Hematopoietic multipotent progenitor cell treated with erythropoietin and hydrocortisone succinate and interleukin-3 and kit ligand, for 8 days (in vitro differentiated cells): ENCODE data around the gene ARHGAP23.
"Not testable (repeated sequence)": the region's sequence is repeated elsewhere in the genome, so short reads cannot be mapped to it uniquely, and the experiment has no call there.

Experiments
- DNase-seq: peaks from one replicate; pipeline ENCODE4 v3.0.0-alpha.2; 2015

ARHGAP23 gene

DNA sequence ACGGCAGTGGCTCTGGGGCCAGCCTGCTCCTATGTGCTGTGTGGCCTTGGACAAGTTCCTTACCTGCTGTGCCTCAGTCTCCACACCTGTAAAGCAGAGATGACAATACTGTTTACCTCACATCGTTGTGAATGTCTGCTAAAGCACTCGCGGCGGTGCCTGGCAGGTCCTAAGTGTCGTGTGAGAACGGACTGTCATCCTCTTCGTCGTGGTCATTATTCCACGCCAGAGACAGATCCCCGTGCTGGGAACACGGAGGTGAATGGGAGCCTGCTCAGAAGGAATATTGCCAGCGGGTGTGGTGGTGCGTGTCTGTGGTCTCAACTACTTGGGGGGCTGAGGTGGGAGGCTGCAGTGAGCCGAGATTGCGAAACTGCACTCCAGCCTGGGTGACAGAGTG lies 65.9 kb downstream of the ARHGAP23 start:
- not testable (repeated sequence) for DNase-seq

DNA sequence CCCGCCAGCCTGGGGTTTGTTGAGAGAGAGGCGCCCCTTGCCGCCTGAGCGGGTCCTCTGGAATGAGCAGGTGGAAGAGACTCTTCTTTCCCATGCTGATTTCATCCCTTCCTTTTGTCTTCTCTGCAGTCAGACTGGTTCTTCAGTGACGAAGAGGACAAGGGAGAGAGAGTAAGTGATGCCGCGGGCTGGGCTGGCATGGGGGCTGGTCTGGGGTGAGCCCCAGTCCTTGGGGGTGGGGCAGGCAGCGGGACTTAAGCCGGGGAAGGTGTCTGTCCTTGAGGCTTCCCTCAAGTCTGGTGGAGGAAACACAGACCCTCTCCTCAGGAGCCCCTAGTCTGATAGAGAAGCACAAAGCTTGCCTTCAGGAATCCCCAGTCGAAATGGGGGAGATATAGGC lies 69.4 kb downstream of the ARHGAP23 start:
- DNase-seq, result not testable (repeated sequence)

DNA sequence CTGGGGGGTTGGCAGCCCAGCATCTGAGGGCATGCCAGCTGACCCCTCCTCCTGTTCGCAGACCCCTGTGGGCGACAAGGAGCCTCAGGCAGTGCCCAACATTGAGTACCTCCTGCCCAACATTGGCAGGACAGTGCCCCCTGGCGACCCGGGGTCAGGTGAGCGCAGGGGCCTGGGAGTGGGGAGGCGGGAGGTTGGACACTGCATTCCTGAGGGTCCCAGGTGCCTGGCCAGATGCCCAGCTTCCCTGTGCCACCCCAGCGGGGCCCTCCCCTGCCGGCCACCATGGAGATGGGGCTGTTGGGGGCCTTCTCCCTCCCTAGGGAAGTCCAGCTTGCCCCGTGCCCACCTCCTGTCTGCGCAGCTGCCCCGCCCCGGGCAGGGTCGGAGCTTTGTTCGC lies 70.1 kb downstream of the ARHGAP23 start:
- DNase-seq, result no peak

DNA sequence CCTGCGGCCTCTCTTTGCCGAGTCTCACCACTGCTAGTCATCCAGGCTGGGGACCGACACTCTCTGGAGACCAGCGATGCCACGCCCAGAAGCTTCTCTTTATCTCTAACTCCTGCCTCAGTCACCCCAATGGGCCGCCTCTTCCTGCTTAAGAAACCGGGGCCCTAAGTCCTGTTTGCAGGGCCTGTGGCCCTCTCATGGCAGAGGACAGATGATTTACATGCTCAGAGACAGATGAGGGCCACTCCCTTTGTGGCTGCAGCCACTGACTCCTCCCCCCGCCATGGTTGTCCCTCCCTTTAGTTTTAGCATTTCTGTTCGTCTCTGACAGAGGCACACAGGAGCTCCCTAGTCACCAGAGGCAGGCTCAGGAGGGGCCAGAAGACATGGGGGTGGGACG lies 71.0 kb downstream of the ARHGAP23 start:
- DNase-seq, result not testable (repeated sequence)

DNA sequence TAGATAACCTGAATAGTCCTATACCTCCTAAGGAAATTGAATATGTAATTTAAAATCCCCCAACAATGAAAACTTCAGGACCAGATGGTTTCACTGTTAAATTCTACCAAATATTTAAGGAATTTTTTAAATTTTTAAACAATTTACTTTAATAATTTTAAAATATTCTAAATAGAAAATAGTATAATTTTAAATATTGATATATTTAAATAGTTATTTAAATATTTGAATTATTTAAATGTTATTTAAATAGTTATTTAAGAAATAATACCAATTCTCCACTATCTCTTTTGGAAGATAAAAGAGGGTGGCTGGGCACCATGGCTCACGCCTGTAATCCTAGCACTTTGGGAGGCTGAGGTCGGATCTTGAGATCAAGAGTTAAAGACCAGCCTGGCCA lies 73.5 kb downstream of the ARHGAP23 start:
- not testable (repeated sequence) for DNase-seq

DNA sequence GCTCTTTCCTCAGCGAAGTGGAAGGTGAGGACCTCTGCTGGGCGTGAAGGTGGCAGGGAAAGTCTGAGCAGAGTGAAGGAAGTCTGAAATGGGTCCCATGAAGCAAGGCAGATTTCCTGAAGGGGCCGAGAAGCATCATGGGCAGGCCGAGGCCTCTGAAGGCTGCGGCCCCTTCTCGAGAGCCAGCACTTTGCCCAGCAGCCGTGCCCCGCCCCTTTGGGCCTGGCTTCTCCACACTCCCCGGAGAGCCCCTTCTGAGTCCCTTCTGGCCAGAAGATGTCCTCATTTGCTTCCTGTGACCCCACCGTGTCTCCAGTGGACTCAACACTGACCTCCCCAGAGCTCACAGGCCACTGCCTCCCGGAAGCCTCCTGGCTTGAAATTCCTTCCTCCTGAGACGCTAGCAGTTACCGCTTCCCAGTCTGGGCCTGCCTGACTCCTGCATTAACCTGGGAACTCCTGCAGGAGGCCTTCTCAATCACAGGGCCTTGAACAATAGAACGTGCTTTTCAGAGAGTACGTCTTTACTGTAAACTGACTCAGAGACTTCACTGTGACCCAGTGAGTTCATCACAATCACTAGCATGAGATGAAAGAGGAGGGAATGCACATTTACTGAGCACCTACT lies 75.1 kb downstream of the ARHGAP23 start:
- DNase-seq, result not testable (repeated sequence)

DNA sequence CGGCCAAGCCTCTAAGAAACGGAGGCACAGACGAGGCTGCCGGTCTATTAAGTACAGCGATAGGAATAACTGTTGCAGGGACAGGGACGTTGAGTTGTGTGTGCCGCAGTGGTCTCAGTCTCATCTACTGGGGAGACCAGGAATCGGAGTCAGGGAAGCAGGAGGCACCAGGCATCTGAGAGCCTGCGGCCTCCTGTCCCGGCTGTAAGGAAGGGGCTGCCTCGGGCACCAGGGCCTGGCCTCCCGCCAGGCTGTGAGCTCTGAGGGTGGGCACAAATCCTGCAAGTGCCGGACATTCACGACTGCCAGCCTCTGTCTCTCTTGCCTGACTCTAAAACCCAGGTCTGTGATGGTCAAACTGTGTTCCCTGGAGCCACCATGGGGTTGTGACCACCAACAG lies 76.0 kb downstream of the ARHGAP23 start:
- no peak for DNase-seq

DNA sequence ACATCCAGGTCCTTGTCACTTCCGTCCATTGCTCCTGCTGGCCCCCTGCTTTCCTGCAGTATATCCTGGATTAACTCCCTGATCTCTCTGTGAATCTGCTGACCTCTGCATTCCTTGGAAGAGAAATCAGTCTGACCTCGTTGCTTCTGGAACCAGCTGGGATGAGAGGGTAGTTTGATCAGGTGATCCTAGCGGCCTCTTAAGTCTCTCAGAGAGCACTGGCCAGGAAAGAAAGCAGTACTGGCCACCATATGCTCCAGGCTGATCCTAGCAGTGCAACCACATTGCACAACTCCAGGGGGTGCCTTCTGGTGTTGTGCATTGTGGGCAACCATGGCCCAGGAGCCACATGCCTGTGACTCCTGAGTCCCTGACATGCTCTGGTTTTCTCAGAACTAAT lies 79.2 kb downstream of the ARHGAP23 start:
- DNase-seq, result no peak

DNA sequence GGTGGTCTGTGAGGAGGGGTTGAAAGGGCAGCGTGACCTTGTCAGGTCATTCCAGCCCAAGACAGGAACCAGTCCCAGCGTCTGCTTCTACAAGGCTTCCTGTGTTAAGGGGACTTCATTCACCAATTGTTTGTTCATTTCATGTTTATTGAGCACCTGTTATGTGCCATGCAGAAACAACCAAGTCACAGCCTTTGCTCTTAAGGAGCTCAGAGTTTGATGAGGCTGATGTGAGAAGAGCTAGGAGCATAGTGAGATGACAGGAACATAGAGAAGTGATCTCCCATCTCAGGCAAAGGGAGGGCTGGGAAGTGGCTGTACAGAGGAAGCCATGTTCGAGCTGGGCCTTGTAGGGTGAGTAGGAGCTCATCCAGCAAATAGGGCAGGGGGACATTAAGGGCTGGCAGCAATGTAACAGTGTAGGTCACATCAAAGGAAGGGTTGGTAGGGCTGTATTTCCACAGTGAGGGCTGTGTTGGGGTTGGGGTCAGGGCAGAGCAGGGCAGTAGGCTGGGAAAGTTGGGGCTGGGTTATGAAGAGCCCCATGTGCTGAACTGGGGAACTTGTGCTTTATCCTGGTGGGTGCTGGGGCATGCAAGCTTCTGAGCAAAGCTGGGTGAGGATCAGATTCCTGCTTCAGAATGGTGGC lies 79.8 kb downstream of the ARHGAP23 start:
- DNase-seq, result no peak

DNA sequence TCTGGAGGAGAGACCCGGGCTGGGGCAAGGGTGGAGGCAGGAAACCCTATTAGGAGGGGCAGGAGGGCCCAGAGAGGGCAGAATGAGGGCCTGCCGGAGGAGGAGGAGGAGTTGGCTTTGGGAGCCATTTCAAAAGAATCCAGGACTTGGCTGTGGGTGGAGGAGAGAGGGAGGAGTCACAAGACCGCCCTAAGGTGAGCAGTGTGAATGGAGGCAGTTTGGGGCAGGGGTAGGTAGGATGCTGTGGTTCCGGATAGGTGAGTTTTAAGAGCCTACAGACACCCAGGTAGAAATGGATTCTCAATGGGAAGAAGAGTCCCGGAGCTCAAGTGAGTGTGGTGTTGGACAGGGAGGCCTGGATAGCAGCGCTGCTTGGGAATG lies 80.3 kb downstream of the ARHGAP23 start:
- DNase-seq, result no peak

DNA sequence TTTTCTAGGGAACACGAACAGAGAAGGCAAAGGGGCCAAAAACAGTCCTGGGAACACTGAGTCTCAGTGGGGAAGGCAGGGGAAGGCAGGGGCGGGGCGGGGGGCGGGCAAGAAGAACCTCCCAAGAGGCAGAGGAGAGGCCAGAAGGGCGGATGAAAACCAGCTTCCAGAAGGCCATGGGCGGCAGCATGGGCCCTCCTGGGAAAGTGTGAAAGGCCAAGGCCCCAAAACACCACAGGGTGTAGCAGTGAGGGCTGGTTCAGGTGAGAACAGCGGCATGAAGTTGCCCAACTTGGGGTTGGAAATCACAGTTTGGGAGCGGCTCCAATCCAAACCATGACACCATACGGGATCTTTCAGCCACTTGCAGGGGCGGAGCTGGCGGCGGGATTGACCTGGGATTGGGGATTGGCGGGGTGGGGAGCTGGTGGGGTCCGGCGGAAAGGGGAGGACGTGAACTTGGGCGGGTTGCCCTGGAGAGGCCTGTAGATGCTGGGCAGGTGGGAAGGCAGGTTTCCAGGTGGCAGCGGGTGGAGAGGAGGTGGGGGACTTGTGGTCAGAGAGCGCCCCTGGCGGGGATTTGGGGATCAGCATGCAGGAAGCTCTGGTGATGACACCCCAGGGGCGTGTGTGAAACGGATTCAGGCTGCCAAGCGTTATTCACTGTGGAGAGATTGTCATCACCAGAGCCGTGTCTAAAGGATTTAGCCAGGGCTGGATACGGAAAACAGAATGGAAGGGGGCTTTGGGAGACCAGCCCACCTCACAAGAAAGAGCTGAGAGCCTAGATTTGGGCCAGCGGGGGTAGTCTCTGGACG lies 80.9 kb downstream of the ARHGAP23 start:
- DNase-seq, result peak; percentile 86

DNA sequence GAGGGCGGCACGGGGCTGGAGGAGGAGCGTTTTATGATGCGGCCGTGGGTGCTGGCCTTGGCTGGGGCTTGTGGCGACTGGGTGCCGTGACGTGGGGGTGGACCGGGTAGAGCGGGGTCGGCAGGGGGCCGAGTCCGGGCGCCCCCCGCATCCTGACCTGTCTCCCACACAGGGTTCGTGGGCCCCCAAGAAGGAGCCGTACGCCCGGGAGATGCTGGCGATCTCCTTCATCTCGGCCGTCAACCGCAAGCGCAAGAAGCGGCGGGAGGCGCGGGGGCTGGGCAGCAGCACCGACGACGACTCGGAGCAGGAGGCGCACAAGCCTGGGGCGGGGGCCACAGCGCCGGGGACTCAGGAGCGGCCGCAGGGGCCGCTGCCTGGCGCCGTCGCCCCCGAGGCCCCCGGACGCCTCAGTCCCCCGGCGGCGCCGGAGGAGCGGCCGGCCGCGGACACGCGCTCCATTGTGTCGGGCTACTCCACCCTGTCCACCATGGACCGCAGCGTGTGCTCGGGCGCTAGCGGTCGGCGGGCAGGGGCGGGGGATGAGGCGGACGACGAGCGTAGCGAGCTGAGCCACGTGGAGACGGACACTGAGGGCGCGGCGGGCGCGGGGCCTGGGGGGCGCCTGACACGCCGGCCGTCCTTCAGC lies 81.6 kb downstream of the ARHGAP23 start:
- no peak for DNase-seq

DNA sequence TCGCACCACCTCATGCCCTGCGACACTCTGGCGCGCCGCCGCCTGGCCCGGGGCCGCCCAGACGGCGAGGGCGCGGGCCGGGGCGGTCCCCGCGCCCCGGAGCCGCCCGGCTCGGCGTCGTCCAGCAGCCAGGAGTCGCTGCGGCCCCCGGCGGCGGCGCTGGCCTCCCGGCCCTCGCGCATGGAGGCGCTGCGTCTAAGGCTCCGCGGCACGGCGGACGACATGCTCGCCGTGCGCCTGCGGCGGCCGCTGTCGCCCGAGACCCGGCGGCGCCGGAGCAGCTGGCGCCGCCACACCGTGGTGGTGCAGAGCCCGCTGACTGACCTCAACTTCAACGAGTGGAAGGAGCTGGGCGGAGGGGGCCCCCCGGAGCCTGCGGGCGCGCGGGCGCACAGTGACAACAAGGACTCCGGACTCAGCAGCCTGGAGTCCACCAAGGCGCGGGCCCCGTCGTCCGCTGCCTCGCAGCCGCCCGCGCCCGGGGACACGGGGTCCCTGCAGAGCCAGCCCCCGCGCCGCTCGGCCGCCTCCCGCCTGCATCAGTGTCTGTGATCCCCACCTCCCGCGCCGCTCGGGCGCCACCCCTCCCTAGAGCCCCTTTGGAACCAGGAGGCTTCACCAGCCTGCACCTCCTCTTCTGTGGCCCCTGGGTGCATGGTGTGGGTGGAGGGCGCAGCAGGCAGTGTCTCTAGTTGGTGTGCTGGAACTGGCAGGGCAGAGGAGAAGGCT lies 82.3 kb downstream of the ARHGAP23 start:
- DNase-seq, result peak; percentile 37

DNA sequence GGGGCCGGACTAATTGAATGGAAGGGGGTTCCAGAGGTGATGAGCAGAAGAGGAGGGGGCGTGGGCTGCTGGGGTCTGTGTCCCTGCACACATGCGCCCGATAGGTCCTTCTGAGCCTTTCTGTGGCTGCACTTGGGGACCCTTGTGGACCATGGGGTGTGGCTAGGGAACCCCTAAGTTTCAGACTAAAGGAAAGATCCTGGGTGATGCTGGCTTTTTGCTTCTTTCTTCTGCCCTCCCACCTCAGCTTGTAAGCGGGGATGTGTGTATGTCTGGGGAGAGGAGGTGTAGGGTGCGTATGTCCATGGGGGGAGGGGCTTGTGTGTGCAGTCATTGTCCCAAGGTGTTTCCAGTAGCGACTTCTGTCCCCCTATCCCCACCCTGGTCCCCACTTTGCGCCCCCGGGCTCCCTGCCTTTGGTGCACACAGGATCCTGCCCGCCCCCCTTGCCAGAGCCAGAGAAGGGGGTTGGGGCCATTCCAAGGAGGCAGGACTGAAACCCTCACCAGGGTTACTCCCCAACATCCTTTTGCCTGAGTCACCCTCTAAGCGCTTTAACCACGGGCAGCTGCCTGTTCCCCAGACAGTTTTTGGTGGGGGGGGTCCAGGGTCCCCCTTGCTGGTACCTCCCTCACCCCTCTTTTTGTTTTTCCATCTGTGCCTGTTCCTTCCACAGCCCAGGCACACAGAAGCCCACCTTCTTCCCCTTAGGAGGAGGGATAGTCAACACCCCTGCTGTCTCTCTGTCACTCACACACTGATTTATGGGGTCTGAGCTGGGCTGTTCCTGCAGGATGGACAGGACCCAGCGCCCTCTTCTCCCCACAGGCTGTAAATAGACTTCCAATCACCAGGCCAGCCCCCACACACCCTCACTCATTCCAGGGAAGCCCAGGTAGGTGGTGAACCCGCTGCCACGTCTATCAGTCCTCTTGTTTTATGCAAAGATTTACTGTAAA lies 83.2 kb downstream of the ARHGAP23 start:
- DNase-seq, result no peak

DNA sequence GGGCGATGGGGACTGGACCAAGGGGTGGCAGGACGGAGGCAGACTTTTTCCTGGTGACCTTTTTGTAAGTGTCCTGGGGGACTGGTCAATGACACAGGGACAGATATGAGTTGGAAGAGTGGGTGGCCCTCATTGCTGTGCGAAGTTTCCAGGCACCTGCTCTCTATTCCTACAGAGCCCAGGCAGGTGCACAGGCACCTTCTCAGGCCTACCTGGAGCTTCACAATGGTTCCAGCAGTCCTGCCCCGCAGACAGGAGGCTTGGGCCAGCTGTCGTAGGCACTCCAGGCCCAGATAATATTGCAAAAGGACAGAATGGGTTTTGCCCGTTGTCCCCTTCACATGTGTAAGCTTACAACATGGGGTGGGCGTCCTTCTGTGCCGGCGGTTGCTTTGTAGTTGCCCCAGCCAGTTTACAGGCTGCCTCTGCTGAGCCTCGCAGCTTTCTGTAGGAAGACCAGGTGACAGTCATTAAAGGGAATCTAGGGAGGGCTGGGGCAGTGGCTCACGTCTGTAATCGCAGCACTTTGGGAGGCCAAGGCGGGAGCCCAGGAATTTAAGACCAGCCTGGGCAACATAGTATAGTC lies 84.3 kb downstream of the ARHGAP23 start:
- no peak for DNase-seq

DNA sequence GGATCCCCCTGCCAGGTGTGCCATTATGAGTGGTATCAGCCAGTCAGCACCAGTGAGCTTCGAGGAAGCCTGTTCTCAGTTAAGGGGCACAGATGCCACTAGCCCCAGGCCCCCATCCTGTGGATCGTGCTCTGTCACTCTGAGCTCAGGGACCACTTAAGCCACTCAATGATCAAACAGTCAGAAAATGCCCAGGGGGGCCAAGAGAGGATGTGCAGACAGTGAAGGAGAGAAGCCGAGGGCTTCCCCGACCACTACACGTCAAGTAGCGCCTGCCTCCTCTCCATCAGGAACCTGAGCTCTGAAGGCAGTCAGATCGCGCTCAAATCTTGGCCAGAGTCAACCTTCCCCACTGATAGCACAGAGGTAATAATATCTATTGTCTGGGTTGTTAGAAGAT lies 98.3 kb downstream of the ARHGAP23 start:
- DNase-seq, result not testable (repeated sequence)

DNA sequence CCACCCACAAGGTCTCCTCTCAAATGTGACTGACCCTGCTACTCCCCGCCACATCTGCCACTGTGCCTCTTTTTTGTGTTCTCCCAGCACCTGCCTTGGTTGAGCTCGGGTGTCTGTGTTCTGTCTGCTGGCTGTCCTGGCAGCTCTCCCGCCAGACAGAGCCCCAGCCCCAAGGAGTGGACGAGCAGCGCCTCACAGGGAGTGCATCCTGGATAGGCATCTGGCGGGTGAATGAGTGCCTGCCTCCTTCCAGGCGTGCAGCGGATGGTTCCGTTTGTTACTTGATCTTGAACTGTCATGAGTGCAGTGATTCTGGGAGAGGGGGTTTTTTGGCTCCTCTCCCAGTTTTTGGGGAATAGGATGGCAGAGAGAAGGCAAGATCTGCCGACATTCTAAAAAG lies 99.9 kb downstream of the ARHGAP23 start:
- not testable (repeated sequence) for DNase-seq

DNA sequence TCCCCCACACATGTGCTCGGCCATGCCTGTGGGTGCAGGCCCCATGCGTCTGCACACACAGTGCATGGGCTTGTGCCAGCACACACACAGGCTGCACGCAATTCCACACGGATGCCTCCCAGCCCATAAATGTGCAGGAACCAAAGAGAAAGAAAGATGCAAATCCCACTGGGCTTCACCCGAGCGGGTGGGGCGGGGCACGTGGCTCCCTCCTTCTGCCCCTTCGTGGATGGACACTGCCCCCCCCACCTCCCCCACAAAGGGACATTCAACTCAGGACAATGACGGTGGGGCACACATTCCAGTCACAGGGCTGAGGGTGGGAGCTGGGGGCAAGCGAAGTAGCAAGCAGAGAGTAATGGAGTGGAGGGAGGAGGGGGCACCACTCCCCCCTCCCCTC lies 102.6 kb downstream of the ARHGAP23 start:
- not testable (repeated sequence) for DNase-seq

DNA sequence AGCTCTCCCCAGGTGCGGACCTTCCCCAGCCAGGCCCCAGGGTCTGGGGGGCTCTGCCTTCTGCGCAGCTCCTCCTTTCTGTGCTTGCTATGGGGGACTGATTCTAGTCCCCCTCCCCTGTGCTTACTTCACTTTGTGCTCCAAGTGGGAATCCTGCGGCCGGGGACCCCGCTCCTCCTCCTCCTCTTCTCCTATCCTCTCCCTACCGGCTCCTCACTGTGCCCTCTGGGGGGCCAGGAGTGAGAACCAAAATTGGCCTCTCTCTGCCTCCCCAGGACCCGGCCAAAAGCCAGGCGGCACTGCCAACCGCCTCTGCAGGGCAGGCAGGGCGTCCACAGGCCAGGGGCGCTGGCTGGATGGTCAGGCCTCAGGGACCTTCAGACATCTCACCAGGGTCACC lies 103.5 kb downstream of the ARHGAP23 start:
- DNase-seq, result not testable (repeated sequence)

DNA sequence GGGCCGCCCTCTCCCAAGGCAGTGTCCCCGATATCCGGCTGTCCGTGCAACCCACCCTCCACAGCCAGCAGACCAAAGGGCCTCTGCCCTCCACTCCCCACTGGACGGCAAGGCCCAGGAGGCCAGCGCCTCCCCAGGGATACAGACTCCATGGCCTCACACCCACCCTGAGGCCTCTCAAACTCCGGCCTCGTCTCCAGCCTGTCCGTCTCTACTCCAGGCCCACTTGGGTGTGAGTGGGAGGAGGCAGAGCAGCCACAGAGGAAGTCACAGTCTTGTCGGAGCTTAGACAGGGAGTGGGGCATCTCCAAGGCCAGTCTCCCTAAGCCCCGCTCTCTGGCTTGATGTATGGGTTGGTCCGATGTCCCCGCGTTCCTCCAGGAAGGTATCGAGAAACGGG lies 104.2 kb downstream of the ARHGAP23 start:
- DNase-seq, result no peak

DNA sequence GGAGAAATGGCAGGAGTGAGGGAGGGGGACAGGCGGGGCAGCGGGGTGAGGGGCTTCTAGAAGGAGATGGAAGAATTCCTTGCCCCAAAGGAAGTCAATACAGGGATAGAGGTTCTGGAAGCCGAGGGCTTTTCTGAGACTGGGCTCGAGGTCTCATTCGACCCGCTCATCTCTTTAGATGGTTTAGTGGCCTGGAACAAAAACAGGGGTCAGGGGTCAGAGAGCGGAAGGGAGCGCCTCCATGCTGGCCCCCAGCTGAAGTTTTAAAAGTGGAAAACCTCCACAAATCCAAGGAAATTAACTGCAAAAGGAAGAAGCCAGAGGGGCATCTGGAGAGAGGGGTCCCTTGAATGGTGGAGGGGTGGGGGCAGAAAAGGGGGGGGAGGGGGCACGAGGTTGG lies 105.0 kb downstream of the ARHGAP23 start:
- no peak for DNase-seq
